Neural progenitor cell (in vitro differentiated cells): ENCODE data around the gene FUT7. TPM values are rescaled to one million over a fixed set of nuclear protein-coding genes. Genes with fewer than 3 reads are reported as not detected.

Experiments used
- DNase-seq: peaks from one replicate; pipeline ENCODE4 v3.0.0-alpha.2; 2016; ENCODE audit warnings: low spot score
- H2AFZ ChIP-seq: fragments of 200-600 bp; sonication (generic); replicated peaks from 2 replicates; pipeline ENCODE4 v1.6.1; 2016; ENCODE audit warnings: antibody characterized with exemption
- H3F3A ChIP-seq: fragments of 200-600 bp; sonication (generic); 2 replicates; pipeline ENCODE4 v1.6.1; 2016; ENCODE audit warnings: antibody characterized with exemption, low read depth
- H3K27ac ChIP-seq: fragments of 200-600 bp; sonication (generic); 2 replicates; pipeline ENCODE4 v1.5.1; 2016; ENCODE audit warnings: mild to moderate bottlenecking
- H3K27me3 ChIP-seq: fragments of 200-600 bp; sonication (generic); 2 replicates; pipeline ENCODE4 v1.6.1; 2016; ENCODE audit warnings: mild to moderate bottlenecking, moderate library complexity
- H3K36me3 ChIP-seq: fragments of 200-600 bp; sonication (generic); 2 replicates; pipeline ENCODE4 v1.5.1; 2016
- H3K4me1 ChIP-seq: fragments of 200-600 bp; sonication (generic); 2 replicates; pipeline ENCODE4 v1.6.1; 2016; ENCODE audit warnings: mixed run types
- H3K4me2 ChIP-seq: fragments of 200-600 bp; sonication (generic); 2 replicates; pipeline ENCODE4 v1.6.1; 2016
- H3K4me3 ChIP-seq: fragments of 200-600 bp; sonication (generic); 2 replicates; pipeline ENCODE4 v1.5.1; 2016
- H3K79me2 ChIP-seq: fragments of 200-600 bp; sonication (generic); 2 replicates; pipeline ENCODE4 v1.6.1; 2016; ENCODE audit warnings: low read depth
- H3K9ac ChIP-seq: fragments of 200-600 bp; sonication (generic); 2 replicates; pipeline ENCODE4 v1.6.1; 2016
- H3K9me3 ChIP-seq: fragments of 200-600 bp; sonication (generic); 2 replicates; pipeline ENCODE4 v1.5.1; 2016; ENCODE audit warnings: low read depth
- H4K20me1 ChIP-seq: fragments of 200-600 bp; sonication (generic); 2 replicates; pipeline ENCODE4 v1.6.1; 2016; ENCODE audit warnings: low read depth
- H3K27ac Mint-ChIP-seq: 3 replicates; pipeline ENCODE4 v1.8.0; 2021; ENCODE audit warnings: mixed read lengths
- H3K27me3 Mint-ChIP-seq: 2 replicates; pipeline ENCODE4 v1.8.0; 2022; ENCODE audit warnings: low read depth, mild to moderate bottlenecking, inconsistent platforms, moderate library complexity, mixed read lengths; ENCODE audit not compliant: insufficient read depth
- H3K36me3 Mint-ChIP-seq: 3 replicates; pipeline ENCODE4 v1.8.0; 2021; ENCODE audit warnings: mixed read lengths
- H3K4me1 Mint-ChIP-seq: 3 replicates; pipeline ENCODE4 v1.8.0; 2021; ENCODE audit warnings: mixed read lengths
- H3K4me3 Mint-ChIP-seq: 3 replicates; pipeline ENCODE4 v1.8.0; 2021; ENCODE audit warnings: mild to moderate bottlenecking, moderate library complexity, mixed read lengths
- H3K9me3 Mint-ChIP-seq: 3 replicates; pipeline ENCODE4 v1.8.0; 2020; ENCODE audit warnings: mixed read lengths
- CTCF ChIP-seq: fragments of 200-600 bp; sonication (generic); IDR thresholded peaks from 2 replicates; pipeline ENCODE4 v1.5.1; 2017; ENCODE audit warnings: antibody characterized with exemption, mild to moderate bottlenecking
- EZH2 ChIP-seq: fragments of 200-600 bp; sonication (generic); IDR thresholded peaks from 2 replicates; pipeline ENCODE4 v1.6.1; 2017; ENCODE audit warnings: antibody characterized with exemption, mild to moderate bottlenecking, moderate library complexity
- EZH2phosphoT487 ChIP-seq: fragments of 200-600 bp; sonication (generic); IDR thresholded peaks from 2 replicates; pipeline ENCODE4 v1.6.1; 2017; ENCODE audit warnings: antibody characterized with exemption
- total RNA-seq: library from RNA; depleted of rRNA; stranded (reverse); fragments of >200 nt; gene quantifications from 2 replicates; pipeline ENCODE4 v1.2.3, GENCODE V29; 2015; ENCODE audit warnings: low replicate concordance

The FUT7 gene
- total RNA-seq, 1 donor from 2014 or later = not detected

GRCh38 chr9:137044502-137045177, 12.8 kb upstream of the FUT7 start:
- H3K27ac ChIP-seq = no peak overlapping the region
- TF ChIP-seq CTCF (no peak), EZH2phosphoT487 (peak; percentile 12), EZH2 (no peak)
- Mint-ChIP-seq H3K4me3 (peak overlapping the region; percentile 80), H3K36me3 (no peaks in the 10 kb centered on the region), H3K27me3 (peaks cover 28% of the 10 kb centered on the region), H3K9me3 (no peaks in the 10 kb centered on the region), H3K4me1 (peaks cover 4% of the 10 kb centered on the region), H3K27ac (no peak overlapping the region)
- no peaks in the 10 kb centered on the region for H3K9me3 ChIP-seq
- H3K9ac ChIP-seq = no peak overlapping the region
- H3K79me2 ChIP-seq = no peaks in the 10 kb centered on the region
- no peak for DNase-seq
- H3K4me2 ChIP-seq = peak overlapping the region; percentile 96
- H3F3A ChIP-seq = peaks cover 5% of the 10 kb centered on the region
- H4K20me1 ChIP-seq = peaks cover 58% of the 10 kb centered on the region
- no peak overlapping the region for H2AFZ ChIP-seq
- peak overlapping the region; percentile 72 for H3K4me3 ChIP-seq
- H3K27me3 ChIP-seq = peaks cover 53% of the 10 kb centered on the region
- peaks cover 6% of the 10 kb centered on the region for H3K4me1 ChIP-seq
- H3K36me3 ChIP-seq = no peaks in the 10 kb centered on the region

DNA sequence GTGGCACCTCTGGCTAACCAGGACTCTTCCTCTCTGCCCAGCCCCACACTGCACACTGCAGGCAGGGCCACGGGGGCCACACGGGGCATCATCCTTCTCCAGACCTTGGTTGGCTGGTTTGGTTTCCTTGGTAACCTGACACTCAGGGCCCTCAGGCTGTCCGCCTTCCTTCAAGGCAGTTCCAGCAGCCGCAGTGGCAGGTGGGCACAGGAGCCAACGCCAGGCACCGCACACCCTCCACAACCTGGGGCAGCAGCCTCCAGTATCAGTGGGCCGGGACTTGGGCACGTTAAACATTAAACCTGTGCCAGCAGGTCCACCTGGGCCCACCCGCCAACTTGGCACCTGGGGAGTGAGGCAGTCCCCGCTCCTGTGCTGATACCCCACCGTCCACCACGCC, 12.1 kb upstream of the FUT7 start:
- no peak overlapping the region for H3K4me2 ChIP-seq
- Mint-ChIP-seq H3K9me3 (no peaks in the 10 kb centered on the region), H3K27ac (no peak overlapping the region), H3K27me3 (peaks cover 23% of the 10 kb centered on the region), H3K4me1 (peaks cover 4% of the 10 kb centered on the region), H3K36me3 (no peaks in the 10 kb centered on the region), H3K4me3 (peak overlapping the region; percentile 80)
- H3K4me3 ChIP-seq = no peak overlapping the region
- peaks cover 5% of the 10 kb centered on the region for H3F3A ChIP-seq
- peaks cover 6% of the 10 kb centered on the region for H3K4me1 ChIP-seq
- H3K9ac ChIP-seq = no peak overlapping the region
- H3K36me3 ChIP-seq = no peaks in the 10 kb centered on the region
- TF ChIP-seq CTCF (no peak), EZH2 (no peak), EZH2phosphoT487 (no peak)
- H3K27ac ChIP-seq = no peak overlapping the region
- H3K9me3 ChIP-seq = no peaks in the 10 kb centered on the region
- peaks cover 47% of the 10 kb centered on the region for H3K27me3 ChIP-seq
- no peak for DNase-seq
- H3K79me2 ChIP-seq = no peaks in the 10 kb centered on the region
- H4K20me1 ChIP-seq = peaks cover 52% of the 10 kb centered on the region
- no peak overlapping the region for H2AFZ ChIP-seq

- Histone ChIP-seq H3K9ac (no peak overlapping the region), H3K27me3 (peaks cover 37% of the 10 kb centered on the region), H2AFZ (no peak overlapping the region), H3F3A (peaks cover 5% of the 10 kb centered on the region), H3K9me3 (no peaks in the 10 kb centered on the region), H3K4me3 (no peak overlapping the region), H3K4me2 (no peak overlapping the region), H3K79me2 (no peaks in the 10 kb centered on the region), H4K20me1 (peaks cover 44% of the 10 kb centered on the region), H3K4me1 (peaks cover 6% of the 10 kb centered on the region), H3K27ac (no peak overlapping the region), H3K36me3 (no peaks in the 10 kb centered on the region)
- DNase-seq = no peak
- no peaks in the 10 kb centered on the region for H3K9me3 Mint-ChIP-seq
- no peak for TF ChIP-seq EZH2phosphoT487
- TF ChIP-seq EZH2 = no peak
- no peak for TF ChIP-seq CTCF
- no peak overlapping the region for H3K27ac Mint-ChIP-seq
- peak overlapping the region; percentile 60 for H3K4me3 Mint-ChIP-seq
- peaks cover 19% of the 10 kb centered on the region for H3K27me3 Mint-ChIP-seq
- peaks cover 4% of the 10 kb centered on the region for H3K4me1 Mint-ChIP-seq
- H3K36me3 Mint-ChIP-seq = no peaks in the 10 kb centered on the region
Observed at GRCh38 chr9:137042751-137043727, 11.2 kb upstream of the FUT7 start.
